Neural crest cell (in vitro differentiated cells): Measurements from ENCODE around the gene HPS4. TPM values are rescaled to one million over a fixed set of nuclear protein-coding genes. Genes with fewer than 3 reads are reported as not detected.
"Not testable (repeated sequence)": the region's sequence is repeated elsewhere in the genome, so short reads cannot be mapped to it uniquely, and the experiment has no call there.

Experiments used
- DNase-seq: peaks from one replicate; pipeline ENCODE4 v3.0.0; 2021; ENCODE audit warnings: low read depth, mixed read lengths, low spot score
- H3K27ac Mint-ChIP-seq: one replicate; pipeline ENCODE4 v1.8.0; 2021; ENCODE audit warnings: mild to moderate bottlenecking, mixed read lengths; ENCODE audit not compliant: unreplicated experiment
- H3K27me3 Mint-ChIP-seq: 2 replicates; pipeline ENCODE4 v1.8.0; 2021; ENCODE audit warnings: low read depth, mild to moderate bottlenecking, mixed read lengths
- H3K36me3 Mint-ChIP-seq: 2 replicates; pipeline ENCODE4 v1.8.0; 2021; ENCODE audit warnings: low read depth, mild to moderate bottlenecking, mixed read lengths
- H3K4me1 Mint-ChIP-seq: 2 replicates; pipeline ENCODE4 v1.8.0; 2021; ENCODE audit warnings: mixed read lengths
- H3K4me3 Mint-ChIP-seq: one replicate; pipeline ENCODE4 v1.8.0; 2021; ENCODE audit warnings: mild to moderate bottlenecking, mixed read lengths
- H3K9me3 Mint-ChIP-seq: 2 replicates; pipeline ENCODE4 v1.8.0; 2021; ENCODE audit warnings: mixed read lengths
- CTCF ChIP-seq: fragments of 200-600 bp; sonication (generic); conservative IDR thresholded peaks from 2 replicates; pipeline ENCODE4 v1.5.0; 2021; ENCODE audit warnings: antibody characterized with exemption, mild to moderate bottlenecking
- total RNA-seq: library from RNA; stranded (reverse); gene quantifications from 2 replicates; pipeline ENCODE4 v1.2.1, GENCODE V29; 2021

HPS4 gene
- total RNA-seq, 1 donor from 2014 or later = 48.5 TPM

- no peaks in the 10 kb centered on the region for H3K9me3 Mint-ChIP-seq
- no peak for DNase-seq
Observed at GRCh38 chr22:26416670-26417276, 66.8 kb downstream of the HPS4 start.

GRCh38 chr22:26416256-26416655 lies 67.3 kb downstream of the HPS4 start:
- Mint-ChIP-seq H3K36me3 (no peaks in the 10 kb centered on the region), H3K4me3 (no peak overlapping the region), H3K9me3 (no peaks in the 10 kb centered on the region), H3K27ac (no peak overlapping the region), H3K27me3 (peaks cover 54% of the 10 kb centered on the region), H3K4me1 (no peaks in the 10 kb centered on the region)
- TF ChIP-seq CTCF = no peak
- DNase-seq = no peak

More at GRCh38 chr22:26416670-26417276, 66.8 kb downstream of the HPS4 start:
- Mint-ChIP-seq H3K4me3 (no peak overlapping the region), H3K36me3 (no peaks in the 10 kb centered on the region), H3K4me1 (no peaks in the 10 kb centered on the region), H3K27me3 (peaks cover 57% of the 10 kb centered on the region), H3K27ac (no peak overlapping the region)
- no peak for TF ChIP-seq CTCF

GRCh38 chr22:26414347-26414746 lies 69.2 kb downstream of the HPS4 start:
- no peak for DNase-seq
- no peaks in the 10 kb centered on the region for H3K9me3 Mint-ChIP-seq
- H3K27ac Mint-ChIP-seq = no peak overlapping the region

GRCh38 chr22:26410386-26410785 lies 73.2 kb downstream of the HPS4 start:
- no peaks in the 10 kb centered on the region for H3K36me3 Mint-ChIP-seq
- no peaks in the 10 kb centered on the region for H3K9me3 Mint-ChIP-seq
- H3K27ac Mint-ChIP-seq = no peak overlapping the region
- DNase-seq = no peak
- peaks cover 21% of the 10 kb centered on the region for H3K27me3 Mint-ChIP-seq
- H3K4me1 Mint-ChIP-seq = peaks cover 7% of the 10 kb centered on the region
- H3K4me3 Mint-ChIP-seq = no peak overlapping the region
- TF ChIP-seq CTCF = no peak

More at GRCh38 chr22:26414347-26414746, 69.2 kb downstream of the HPS4 start:
- no peak for TF ChIP-seq CTCF
- Mint-ChIP-seq H3K4me1 (peaks cover 7% of the 10 kb centered on the region), H3K36me3 (no peaks in the 10 kb centered on the region), H3K27me3 (peaks cover 50% of the 10 kb centered on the region), H3K4me3 (no peak overlapping the region)

GRCh38 chr22:26409719-26410335 lies 73.8 kb downstream of the HPS4 start:
- no peaks in the 10 kb centered on the region for H3K9me3 Mint-ChIP-seq
- peaks cover 21% of the 10 kb centered on the region for H3K27me3 Mint-ChIP-seq
- peaks cover 8% of the 10 kb centered on the region for H3K4me1 Mint-ChIP-seq

GRCh38 chr22:26408562-26409220 lies 74.9 kb downstream of the HPS4 start:
- Mint-ChIP-seq H3K27me3 (peaks cover 28% of the 10 kb centered on the region), H3K4me1 (peaks cover 16% of the 10 kb centered on the region)
- not testable (repeated sequence) for H3K36me3 Mint-ChIP-seq, H3K4me3 Mint-ChIP-seq, H3K27ac Mint-ChIP-seq, H3K9me3 Mint-ChIP-seq, DNase-seq

More at GRCh38 chr22:26409719-26410335, 73.8 kb downstream of the HPS4 start:
- Mint-ChIP-seq H3K27ac (no peak overlapping the region), H3K4me3 (no peak overlapping the region), H3K36me3 (no peaks in the 10 kb centered on the region)
- TF ChIP-seq CTCF = no peak
- DNase-seq = no peak
